HK-2 (cell line): ENCODE data around the gene TENT4A.
"Not testable (repeated sequence)": the region's sequence is repeated elsewhere in the genome, so short reads cannot be mapped to it uniquely, and the experiment has no call there.

Experiments
- DNase-seq: peaks from one replicate; pipeline ENCODE4 v3.0.0-alpha.2; 2018; ENCODE audit not compliant: unreplicated experiment

Gene TENT4A

DNA sequence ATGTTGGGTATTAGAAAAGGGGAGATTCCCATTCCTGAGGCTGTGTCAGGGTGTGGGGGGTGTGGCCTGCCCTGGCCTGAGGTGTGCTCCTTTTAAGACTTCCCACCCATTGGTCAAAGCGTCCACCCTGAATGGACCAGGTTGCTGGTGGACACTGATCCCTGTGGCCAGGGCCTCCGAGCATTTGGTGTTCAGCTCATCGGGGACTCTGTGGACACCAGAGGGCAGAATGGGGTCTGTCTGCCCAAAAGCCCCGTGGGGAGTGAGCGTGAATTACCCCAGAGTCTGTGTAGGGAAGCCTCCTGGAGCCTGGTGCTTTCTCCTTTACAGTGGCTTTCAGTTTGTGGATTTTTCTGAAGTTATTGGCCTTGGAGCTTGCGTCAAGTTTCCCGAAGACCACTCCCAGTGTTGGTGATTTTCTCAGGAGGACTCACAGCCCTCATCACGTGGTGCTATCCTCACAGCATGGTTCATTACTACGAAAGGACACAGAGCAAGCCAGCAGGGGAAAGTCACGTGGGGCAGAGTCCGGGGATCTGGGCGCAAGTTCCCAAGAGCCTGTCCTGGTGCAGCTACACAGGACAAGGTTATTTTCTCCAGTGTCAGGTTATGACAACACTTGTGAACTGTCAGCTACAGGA is 55.5 kb downstream of the TENT4A start:
- no peak for DNase-seq

DNA sequence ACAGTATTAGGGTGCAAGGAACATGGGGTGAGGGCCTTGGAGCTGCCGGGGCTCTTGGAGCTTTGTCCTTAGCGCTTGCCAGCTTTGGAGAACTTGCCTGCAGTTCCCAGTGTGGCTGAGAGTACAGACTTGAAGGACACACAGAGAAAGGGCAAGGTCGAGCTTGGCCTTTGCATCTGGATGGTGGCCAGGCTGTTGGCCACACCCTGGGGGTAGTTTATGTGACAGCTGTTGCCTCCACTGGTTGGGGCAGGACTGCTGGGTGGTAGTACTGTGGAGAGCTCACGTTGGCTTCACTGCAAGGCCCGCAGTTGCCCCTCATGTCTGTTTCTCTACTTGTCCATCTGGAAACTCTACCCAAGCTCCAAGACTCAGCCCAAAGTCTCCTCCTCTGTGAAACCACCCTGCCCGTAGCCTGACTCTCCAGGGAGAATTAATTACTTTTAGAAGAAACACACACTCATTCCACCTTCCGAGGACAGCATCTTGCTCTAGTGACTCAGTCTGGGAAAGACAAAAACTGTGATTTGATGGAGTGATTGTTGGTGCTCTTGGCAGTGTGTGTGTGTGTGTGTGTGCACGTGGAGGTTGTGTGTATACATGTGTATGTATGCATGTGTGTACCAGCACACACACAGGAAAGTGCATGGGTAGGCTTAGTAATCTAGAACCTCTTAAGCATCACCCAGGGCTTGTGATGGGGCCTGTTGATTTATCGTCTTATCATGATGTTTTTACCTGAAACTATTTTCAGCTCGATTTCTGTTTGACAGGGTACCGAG is 57.8 kb downstream of the TENT4A start:
- no peak for DNase-seq

DNA sequence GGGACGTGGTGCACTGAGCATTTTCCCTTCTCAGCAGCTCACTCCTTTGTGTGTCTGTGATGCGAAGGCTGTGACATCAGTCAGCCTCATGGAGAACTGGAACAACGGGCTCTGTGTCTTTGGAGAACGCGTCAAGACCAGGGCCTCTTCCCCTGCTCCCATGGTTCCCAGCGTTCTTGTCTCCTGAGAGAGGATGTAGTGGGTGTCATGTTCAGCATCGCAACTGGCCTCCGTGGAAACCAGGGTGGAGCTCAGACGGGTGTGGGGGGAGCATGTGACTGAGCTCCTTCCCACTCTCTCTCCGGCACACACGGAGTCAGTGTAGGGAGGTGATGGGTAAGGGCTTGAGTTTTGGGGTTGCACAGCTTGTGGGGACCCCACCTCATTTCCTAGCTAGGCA is 59.7 kb downstream of the TENT4A start:
- DNase-seq: no peak

DNA sequence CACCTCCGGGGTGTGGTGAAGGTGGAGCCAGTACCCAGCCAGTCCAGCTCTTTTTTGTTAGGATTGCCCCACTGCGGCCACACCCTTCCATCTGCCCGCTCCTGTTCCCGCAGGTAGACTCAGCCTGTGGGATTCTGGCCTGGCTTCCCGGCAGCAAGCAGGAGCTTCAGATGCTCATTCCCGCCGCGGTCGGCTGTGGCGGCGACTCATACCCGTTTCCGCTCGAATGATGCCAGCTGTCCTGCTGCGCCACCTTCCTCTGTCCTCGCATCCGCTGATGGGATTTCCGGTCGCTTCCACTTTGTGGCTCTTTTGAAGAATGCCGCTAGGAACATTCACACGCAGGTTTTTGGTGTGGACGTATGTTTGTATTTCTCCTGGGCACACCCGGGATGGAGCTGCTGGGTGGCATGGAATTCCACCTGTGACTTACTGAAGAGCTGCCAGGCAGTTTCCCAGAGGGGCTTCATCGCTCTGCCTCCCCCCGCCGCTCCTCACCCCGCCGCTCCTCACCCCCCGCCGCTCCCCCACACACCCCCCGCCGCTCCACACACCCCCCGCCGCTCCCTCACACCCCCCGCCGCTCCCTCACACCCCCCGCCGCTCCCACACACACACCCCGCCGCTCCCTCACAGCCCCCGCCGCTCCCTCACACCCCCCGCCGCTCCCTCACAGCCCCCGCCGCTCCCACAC is 60.3 kb downstream of the TENT4A start:
- no peak for DNase-seq

DNA sequence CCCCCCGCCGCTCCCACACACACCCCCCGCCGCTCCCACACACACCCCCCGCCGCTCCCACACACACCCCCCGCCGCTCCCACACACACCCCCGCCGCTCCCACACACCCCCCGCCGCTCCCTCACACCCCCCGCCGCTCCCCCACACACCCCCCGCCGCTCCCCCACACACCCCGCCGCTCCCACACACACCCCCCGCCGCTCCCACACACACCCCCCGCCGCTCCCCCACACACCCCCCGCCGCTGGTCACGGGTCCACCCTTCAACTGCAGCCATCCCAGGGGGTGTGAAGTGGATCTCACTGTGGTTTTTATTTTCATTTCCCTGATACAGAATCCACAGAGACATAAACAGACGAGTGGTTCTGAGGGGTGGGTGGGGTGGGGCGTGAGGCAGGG is 61.0 kb downstream of the TENT4A start:
- DNase-seq: not testable (repeated sequence)

DNA sequence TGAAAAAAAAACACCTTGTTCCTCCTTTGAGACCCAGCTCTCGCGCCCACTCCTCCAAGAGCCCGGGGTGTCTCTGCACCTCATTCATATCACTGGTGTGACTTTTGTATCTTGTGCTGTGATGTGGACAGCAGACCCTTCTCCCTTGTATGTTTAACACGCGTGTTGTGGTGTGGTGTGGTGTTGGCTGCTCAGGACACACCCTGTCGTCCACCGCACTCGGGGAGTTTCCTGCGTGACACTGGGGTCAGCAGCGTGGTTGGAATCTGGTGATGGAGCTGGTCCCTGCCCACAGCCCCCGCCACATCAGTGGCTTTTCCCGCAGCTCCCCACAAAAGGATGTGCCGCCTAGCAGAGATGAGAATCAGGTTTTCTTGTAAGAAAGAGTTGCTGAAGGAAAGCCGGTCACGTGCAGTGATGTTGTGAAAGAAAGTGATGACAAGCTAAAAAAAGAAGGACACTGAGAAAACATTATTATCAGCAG is 61.5 kb downstream of the TENT4A start:
- no peak for DNase-seq

DNA sequence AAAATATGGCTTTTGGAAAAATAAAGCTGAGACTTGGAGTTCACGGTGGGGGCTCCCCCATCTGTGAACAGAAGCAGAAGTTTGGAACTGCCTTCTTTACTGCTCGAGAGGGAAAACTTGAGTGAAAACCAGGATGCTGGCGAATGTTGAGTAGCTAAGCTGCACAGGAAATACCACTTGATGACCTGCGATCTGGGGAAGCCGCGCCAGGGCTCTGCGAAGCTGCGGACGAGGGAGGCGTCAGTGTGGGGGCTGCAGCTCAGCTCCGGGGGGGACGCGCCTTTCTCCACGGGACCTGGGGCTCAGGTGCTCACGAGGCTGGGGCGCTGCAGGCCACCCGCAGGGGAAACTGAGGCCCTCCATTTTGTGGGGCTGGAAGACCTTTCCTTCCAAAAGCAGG is 62.3 kb downstream of the TENT4A start:
- no peak for DNase-seq

DNA sequence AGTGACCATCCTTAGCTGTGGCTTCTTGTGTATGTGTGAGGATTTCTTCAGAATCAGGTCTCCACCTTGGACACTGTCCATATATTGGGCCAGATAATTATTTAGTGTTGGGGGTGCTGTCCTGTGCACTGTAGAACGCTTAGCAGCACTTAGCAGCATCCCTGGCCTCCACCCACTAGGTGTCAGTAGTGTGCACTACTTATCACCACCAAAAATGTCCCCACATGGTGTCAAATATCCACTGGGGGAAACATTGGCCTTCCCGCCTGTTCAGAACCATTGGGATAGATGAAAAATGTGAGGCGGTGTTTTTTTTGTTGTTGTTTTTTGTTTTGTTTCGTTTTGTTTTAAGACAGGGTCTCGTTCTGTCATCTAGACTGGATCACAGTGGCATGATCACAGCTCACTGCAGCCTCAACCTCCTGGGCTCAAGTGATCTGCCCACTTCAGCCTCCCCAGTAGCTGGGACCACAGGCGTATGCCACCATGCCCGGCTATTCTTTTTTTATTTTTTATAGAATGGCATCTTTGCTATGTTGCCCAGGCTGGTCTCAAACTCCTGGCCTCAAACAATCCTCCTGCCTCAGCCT is 67.7 kb downstream of the TENT4A start:
- no peak for DNase-seq

DNA sequence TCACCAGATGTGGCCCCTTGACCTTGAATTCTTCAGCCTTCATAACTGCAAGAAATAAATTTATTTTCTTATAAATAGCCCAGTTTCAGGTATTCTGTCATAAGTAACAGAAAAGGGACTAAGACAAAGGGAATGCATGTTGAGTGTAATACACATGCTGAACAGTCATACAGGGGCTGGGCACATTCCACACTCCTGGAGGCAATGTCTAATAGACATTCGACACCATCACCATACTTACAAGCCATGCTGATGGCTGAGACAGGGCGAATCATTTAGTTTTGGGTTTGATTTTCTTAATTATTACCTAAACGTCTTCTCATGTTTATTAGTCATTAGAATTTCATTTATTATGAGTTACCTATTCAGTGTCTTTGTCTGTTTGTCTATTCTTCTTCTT is 68.5 kb downstream of the TENT4A start:
- DNase-seq: peak; percentile 56

DNA sequence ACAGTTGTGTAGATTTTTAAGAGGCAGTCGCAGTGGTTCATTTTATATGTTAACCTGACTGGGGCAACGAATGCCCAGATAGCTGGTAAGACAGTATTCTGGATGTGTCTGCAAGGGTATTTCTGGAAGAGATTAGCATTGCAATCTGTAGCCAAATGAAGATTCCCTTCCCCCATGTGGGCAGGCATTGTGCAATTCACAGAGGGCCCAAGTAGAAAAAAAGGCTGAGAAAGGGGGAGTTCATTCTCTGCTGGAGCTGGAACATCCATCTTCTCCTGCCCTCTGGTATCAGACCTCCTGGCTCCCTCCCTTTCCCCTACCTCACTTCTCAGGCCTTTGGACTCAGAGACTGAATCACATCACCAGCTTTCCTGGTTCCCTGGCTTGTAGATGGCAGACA is 70.6 kb downstream of the TENT4A start:
- DNase-seq: no peak

DNA sequence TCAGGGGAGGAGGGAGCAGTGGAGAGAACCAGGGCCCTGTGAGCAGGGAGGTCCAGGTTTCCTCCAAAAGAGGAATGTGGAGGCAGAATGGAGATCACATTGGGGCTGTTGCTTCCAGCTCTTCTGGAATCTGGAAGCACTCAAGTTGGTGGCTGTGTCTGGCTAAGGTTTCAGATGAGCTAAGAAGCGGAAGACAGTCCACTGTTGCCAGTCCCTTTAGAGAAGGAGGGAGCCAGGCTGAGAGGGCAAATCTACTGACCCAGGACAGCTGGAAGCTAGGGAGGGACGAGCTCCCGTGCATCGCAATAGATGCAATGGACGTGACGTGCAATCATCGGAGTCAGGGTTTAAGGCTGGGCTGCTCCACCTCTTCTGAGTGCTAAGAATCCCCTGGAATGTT is 71.2 kb downstream of the TENT4A start:
- no peak for DNase-seq

DNA sequence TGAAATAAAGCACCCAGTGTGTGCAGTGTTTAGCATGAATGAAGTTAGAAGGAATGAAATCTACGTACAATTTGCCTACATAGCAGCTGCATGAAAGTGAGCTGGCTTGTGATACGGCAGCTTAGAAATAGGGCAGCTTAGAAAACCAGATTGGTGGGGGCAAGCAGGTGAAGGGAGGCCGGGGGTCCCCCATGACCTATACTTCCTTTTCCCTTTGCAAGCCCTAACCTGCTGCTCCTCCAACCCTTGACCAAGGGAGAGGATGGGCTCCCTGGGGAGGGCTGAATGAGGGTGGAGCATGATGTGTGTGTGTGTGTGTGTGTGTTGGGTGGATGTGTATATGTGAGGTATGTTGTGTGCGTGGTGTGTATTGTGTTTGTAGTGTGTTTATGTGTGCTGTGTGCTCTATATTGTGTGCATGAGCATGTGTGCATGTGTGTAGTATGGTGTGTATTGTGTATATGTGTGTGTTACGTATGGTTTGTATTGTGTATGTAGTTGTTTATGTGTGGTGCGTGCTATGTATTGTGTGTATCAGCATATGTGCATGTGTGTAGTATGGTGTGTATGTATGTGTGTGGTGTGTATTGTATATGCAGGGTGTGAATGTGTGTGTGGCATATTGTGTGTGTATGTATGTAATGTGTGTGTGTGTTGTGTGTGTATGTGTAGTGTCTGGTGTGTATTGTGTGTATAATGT is 72.1 kb downstream of the TENT4A start:
- DNase-seq: no peak

DNA sequence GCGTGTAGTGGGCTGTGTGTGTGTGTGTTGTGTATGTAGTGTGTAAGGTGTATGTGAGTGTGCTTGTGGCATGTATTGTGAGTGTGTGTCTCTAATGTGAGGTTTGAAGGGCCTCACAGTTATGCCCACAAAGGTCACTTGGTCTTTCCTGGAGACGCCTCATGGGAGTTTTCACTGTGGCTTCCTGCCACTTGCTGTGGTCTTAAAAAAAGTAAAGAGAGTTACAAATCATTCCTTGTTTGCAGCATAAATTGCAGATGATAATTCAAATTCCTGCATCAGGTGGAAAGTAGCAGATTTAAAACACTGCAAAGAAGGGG is 72.6 kb downstream of the TENT4A start:
- DNase-seq: no peak

DNA sequence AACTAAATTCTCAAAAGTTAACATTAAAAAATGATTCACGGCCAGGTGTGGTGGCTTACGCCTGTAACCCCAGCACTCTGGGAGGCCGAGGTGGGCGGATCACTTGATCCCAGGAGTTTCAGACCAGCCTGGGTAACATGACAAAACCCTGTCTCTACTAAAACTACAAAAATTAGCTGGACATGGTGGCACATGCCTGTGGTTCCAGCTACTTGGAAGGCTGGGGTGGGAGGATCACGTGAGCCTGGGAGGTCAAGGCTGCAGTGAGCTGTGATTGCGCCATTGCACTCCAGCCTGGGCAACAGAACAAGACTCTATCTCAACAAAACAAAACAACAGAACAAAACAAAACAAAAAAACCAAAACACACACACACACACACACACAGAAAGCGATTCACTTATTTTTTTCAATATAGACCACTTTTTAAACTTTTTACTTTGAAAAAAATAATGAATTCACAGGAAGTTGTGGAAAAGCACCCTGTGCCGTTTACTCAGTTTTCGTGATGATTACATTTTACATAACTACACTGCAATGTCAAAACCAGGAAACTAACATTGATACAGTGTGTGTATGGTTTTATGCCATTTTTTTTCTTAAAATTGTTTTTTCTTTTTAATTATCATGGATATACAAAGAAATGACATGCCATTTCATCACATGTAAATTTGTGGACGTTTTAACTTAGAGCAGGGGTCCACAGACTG is 73.7 kb downstream of the TENT4A start:
- DNase-seq: no peak

DNA sequence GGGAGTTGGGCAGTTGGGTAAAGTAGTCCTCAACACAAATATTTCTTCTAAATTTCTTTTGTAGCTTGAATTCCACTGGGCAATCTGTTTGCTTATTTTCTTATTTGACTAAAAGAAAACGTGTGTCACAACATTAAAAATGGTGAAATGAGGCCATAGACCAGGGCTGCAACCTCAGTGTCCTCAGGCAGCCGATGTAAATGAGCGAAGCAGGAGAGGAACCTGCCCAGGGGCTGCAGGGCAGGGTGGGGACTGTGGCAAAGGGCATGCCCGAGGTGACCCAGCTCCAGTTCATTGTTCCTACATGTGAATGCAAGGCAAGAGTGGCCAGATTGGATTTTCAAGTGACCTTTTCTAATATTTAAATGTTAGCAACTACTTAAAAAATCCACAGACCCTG is 74.7 kb downstream of the TENT4A start:
- no peak for DNase-seq

DNA sequence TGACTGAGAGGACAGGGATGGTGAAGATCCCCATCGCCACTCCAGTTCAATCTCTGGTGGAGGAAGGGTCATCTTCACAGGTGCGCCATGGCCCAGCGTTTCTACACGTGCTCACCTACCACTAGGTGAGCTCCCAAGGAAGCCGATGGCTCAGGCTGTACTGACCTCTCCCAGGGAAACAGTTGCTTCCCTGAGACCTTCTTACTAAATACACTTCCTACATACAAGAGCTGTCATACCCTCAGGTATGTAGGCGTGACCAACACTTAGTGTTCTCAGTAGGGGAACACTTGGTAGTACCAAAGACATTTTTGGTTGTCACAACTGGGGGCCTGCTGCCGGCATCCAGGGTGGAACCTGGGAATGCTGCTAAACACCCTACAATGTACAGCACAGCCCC is 75.2 kb downstream of the TENT4A start:
- DNase-seq: no peak

DNA sequence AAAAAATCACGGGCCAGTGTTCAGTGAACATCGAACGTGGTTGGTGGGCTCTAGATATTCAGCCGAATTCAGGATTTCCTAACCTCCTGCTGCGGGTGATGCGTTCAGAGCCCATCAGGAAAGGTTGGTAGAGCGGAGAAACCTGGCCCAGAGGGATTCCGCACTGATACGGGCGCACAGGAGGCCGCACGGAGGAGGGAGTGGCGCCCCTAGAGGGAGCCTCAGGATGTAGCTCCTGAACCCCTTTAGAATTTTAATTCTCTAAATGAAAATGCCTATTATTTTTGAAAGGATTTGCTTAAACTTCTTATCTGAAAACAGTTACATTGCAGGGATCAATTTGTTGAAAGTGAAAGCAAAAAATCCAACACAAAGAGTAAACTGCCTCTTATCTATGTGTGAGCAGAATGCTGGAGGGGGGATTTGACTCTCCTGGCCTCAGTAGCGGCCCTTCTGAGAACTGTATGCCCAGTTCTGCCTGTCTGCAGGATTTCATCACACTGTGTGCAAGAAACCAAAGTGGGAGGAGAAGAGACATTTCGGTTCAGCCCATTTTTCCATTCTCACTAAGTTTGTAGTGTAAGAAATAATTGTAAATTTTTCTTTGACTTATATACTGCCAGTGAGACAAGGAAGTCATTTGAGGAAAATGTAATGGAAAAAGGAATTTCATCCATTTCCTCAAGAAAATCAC is 75.9 kb downstream of the TENT4A start:
- no peak for DNase-seq

DNA sequence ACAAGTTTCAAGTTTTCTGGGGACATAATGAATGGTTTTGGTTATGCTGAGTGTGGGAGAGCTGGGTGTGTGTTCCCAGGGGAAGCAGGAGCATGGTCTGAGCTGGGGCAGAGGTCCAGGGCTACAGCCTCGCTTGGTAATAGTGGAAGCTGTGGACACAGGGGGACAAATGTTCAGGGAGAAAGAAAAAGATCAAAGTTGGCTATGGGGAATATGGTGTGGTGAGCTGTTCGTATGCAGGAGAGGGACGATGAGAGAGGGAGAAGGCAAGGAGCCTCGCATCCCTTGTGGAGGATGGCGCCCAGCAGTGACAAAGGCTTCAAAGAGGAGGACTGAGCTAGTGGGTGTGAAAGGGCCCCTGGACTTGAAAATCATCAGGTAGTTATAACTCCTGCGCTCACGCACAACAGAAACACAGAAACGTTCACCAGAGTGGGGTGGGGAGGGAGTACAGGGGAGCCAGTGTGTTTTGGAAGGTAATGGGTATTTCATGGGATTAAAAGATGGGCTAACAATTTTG is 77.2 kb downstream of the TENT4A start:
- DNase-seq: no peak

DNA sequence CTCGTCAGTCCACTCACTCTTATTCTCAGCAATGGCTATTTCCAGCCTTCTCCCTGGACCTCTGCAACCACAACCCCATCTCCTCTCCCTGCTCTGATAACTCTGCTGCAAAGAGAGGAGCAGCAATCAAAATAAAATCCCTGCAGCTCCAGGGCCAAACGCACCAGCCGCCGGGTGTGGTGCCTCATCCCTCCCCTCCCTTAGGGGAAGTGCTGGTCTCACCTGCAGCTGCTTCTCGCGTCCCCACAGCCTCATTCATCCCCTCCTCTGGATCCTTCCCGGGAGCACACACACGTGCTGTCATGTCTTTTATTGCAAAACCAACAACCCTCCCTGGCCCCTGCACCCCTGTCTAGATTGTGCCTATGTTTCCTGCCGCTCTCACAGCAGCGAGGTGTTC is 77.8 kb downstream of the TENT4A start:
- no peak for DNase-seq

DNA sequence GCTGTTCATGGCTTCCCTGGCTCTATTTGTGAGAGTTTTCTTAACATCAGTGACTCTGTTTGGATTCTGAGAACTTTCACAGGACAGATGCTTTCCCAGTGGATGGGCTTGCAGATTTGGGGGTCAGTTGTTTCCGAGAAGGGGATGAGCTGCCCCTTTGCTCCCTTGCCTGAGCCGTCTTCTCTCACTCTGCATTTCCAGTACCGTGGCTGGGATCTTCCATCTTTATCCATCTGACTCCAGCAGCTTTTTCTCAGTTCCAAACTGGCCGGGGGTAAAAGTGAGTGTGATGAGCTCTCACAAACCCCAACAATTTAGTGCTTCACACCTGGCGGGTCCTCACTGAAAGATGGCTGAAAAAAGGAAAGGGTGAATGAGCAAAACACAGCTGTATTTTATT is 79.1 kb downstream of the TENT4A start:
- DNase-seq: no peak
